Activated CD4-positive, alpha-beta T cell treated with anti-CD3 and anti-CD28 coated beads, Interleukin-2, amount 50 U/mL, for 16 hours (primary cell): ENCODE data around the gene PAPSS2.
A peak's percentile ranks its signal among the peaks of the same experiment; 100 is the strongest.
"Not testable (repeated sequence)": the region's sequence is repeated elsewhere in the genome, so short reads cannot be mapped to it uniquely, and the experiment has no call there.

Source experiments
- DNase-seq: peaks from one replicate; pipeline ENCODE4 v3.0.0-alpha.2; 2020

PAPSS2 gene

DNA sequence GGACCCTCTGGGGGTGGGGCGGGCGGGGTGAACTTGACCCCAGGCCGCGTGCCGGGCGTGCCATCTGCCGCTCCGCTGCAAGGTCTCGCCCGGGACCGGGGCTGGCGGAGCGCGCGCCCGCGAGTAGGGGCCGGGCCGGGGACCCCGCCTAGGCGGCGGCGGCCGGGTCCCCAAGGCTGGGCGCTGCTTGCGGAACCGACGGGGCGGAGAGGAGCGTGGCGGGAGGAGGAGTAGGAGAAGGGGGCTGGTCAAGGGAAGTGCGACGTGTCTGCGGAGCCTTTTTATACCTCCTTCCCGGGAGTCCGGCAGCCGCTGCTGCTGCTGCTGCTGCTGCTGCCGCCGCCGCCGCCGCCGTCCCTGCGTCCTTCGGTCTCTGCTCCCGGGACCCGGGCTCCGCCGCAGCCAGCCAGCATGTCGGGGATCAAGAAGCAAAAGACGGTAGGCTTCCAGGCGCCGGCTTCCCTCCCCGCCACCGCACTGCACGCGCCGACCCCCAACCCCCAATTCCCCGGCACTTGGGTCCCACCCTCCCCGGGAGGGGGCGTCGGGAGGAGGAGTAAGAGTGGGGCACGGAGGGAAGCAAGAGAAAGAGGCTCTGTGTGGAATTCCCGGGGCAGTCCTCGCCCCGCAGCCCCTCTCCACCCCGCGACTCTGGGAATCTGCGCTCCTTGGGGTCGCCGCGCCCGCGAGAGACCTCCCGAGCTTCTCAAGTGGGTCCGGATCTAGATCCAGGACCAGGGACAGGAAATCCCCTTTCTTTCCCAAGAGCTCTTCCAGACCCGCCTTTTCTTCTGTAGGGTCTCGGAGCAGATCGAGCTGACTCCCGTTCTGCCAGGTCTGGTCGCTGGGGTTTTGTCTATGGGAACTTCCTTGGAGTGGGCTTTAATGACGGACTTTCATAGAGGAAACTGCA, at the start of gene PAPSS2:
Gene PAPSS2 (plus strand): TSS at position 308 of the 913 bp plus-strand sequence. CDS start 104 bp downstream, at position 412.
- DNase-seq, result peak; percentile 26

- not testable (repeated sequence) for DNase-seq
These were observed 48.3 kb upstream of the PAPSS2 start for GRCh38 chr10:87611341-87611740.

GRCh38 chr10:87612115-87612514, 47.6 kb upstream of the PAPSS2 start:
- DNase-seq, result no peak

DNA sequence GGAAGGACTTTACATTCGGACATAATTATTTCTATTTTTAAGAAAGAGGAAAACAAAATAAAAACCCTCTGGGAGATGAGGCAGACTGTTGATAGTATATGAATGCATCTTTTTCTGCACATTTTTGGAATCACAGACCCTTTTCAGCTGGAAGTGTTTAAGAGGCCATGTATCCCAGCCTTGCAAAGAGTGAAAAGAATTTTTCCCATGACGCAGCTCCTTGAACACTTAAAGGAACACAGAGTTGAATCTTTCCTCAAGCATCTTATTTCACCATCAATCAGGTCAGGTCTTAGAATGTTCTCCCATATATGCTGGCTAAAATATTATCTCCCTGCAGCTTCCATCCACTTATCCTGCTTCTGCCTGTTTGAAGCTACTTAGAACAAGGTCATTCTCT, 45.9 kb upstream of the PAPSS2 start:
- DNase-seq, result no peak

GRCh38 chr10:87615856-87616255, 43.8 kb upstream of the PAPSS2 start:
- DNase-seq, result no peak

DNA sequence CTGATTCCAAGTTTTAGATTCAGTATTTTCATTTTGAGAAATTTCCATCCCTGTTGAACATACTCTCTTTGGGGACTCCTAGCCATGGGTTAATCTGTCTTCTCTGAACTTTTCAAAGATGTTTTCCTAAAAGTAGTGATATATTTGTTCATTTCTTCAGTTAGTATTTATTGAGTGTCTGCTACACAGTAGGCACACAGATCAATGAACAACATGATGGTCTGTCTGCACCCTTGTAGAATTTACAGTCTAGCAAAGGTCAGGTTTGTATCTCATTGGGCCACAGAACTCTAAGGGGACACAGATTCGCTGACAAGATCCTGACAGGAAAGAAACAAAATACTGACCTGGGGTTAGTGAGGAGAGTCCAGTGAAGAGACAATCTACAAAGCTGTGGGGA, 42.2 kb upstream of the PAPSS2 start:
- no peak for DNase-seq

DNA sequence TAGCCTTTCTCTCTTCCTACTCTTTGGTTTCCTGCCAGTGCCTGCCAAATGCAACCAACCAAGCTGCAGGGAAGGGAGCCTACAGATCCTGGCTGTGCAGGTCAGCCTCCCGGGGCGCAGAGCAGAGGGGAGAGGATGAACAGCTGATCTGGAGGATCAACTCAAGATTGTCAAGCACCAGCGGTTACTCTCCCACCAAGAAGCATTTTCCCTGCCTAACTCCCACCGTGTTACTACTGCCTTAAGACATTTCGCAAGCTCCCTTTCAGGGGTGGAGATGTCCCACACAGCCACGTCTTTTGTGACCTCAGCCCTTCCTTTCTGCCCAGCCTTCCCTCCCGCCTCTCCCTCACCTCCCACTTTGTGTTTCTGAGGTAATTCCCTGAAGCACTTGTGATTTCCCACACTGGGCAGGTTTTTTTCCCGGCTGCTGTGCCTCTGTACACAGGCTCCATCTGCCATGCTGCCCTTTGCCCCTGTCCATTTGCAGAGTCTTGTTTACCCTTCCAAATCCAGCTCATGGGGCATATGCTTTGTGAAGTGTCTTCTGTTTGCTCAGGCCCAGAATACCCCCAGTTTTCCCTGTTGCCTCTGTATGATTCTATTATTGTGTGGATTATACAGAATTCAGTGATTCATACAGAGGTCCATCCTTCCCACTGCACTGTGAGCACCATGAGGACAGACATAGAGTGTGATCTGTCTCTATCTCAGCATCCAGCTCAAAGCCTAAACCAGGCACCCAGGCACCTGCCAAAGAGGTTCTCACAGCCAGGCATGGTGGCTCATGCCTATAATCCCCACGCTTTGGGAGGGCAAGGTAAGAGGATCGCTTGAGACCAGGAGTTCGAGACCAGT, 40.9 kb upstream of the PAPSS2 start:
- no peak for DNase-seq

DNA sequence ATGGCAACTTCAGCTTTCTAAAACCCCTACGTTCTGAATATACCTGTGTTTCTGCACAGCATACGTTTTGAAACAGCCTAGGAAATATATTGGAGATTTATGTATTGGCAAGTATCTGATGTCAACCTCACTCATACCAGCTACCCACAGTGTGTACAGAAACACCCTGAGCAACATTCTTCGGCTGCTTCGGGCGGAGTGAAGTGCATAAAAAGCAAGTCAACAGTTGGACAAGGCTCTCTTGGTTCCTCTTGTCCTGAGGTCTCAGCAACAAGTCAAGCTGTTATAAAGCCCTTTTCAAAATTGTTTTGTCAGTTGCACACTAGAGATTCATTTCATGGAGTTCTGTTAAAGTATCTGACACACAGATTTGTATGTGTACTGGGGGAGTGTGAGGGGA, 40.0 kb upstream of the PAPSS2 start:
- DNase-seq, result no peak

DNA sequence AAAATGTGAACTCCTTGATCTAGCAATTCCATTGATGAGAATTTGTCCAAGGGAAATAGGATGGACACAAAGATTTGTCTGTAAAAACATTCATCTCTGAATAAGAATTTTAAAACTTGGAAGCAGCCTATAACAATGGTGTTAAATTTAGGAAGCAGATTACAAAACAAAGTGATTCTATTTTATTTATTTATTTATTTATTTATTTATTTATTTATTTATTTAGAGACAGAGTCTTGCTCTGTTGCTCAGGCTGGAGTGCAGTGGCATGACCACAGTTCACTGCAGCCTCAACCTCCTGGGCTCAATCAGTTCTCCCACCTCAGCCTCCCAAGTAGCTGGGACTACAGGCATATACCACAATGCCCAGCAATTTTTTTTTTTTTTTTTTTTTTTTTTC, 38.2 kb upstream of the PAPSS2 start:
- DNase-seq, result not testable (repeated sequence)

DNA sequence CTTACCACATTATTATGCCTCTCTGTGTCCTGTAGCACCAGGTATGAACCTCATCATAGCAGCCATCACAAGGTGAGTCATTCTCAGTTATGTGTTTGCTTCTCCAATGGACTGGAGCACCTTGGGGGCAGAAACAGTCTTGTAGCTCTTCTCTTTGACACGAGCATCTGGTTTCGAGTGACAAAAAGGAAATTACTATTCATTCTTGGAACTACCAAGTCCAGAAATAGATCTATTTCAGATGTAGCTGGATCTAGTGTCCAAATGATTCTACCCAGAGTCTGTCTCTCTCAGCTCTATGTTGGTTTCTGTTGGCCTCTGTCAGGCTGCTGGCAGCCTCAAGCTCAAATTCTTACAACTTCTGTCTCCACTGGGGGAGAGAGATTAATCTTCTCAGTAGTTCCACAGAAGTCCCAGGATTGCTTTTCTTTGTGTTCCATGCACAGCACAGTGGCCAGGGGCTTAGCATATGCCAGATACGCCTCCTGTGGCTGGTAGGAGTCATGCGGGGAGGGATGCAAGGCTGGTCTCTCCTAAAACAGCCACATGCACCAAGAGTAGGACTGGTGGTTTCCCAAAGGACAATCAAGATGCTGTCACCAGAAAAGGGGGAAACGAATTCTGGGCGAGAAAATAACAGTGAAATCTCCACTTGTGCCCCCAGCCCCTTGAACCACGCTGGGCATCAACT, 37.2 kb upstream of the PAPSS2 start:
- peak; percentile 2 for DNase-seq

DNA sequence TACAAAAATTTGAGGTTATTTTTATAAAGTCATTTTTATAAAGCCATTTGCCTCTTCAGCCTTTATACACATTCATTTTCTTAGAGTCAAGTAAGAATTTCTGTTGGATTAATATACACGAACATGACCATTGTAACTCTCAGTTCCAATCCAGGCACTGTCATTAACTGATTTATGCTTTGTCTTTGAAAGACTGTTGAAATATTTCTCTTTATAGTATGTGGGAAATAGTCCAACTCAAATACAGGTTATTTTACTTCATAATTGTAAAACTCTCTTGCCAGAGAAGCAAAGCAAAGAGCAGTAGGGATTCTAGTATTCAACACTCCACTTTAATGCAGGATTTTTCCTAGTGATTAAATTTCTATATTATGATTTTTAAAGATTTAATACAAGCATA, 36.5 kb upstream of the PAPSS2 start:
- DNase-seq, result no peak

- DNase-seq, result no peak
These were observed 34.0 kb upstream of the PAPSS2 start for GRCh38 chr10:87625661-87626060.

- DNase-seq, result no peak
These were observed 33.2 kb upstream of the PAPSS2 start for GRCh38 chr10:87626422-87626892.

DNA sequence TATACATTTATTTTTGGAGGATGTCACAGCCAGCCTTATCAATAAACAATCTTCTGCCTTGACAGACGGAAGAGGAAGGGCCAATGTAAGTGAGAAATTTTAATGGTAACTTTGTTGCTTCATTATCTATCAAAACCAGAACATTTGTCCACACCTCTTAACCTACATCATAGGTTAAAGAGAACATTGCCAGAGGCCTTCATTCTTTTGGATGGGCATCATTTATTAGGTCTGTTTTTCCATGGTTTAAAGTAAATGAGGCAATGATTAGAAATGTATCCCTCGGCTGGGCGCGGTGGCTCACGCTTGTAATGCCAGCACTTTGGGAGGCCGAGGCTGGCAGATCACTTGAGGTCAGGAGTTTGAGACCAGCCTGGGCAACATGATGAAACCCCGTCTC, 29.5 kb upstream of the PAPSS2 start:
- no peak for DNase-seq

- no peak for DNase-seq
These were observed 27.2 kb upstream of the PAPSS2 start for GRCh38 chr10:87632454-87632853.

GRCh38 chr10:87634311-87634710, 25.4 kb upstream of the PAPSS2 start:
- DNase-seq, result no peak

DNA sequence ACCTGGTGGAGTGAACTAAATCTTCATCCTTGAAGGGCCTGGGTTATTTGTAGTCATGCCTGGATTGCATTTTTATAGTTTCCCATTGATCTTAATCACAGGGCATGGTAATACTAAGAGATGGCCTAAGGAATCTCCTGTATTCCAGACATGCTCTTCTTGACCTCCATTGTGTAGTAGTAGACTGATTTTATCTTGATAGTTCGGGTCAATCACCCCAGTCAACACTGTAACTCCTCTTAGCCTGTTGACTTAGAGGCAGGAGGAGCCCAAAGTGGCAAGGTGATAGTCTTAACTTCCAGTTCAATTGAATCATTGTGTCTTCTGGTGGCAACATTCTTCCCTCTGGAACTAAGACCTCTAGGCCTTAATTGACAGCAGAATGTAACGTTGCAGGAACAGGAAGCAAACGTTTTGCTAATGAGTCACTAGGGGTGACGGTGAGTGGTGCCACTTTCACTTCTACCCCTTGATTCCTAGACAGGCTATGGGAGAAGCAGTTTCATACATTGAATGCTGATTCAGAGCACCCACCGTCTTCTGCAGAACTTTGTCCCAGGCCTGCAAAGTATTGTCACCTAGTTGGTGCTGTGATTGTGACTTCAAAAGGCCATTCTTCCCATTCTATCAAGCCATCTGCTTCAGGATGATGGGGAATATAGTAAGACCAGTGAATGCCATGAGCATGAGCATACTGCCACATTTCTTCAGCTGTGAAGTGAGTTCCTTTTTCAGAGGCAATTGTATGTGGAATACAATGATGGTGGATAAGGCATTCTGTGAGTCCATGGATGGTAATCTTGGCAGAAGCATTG, 24.0 kb upstream of the PAPSS2 start:
- DNase-seq, result peak; percentile 83

DNA sequence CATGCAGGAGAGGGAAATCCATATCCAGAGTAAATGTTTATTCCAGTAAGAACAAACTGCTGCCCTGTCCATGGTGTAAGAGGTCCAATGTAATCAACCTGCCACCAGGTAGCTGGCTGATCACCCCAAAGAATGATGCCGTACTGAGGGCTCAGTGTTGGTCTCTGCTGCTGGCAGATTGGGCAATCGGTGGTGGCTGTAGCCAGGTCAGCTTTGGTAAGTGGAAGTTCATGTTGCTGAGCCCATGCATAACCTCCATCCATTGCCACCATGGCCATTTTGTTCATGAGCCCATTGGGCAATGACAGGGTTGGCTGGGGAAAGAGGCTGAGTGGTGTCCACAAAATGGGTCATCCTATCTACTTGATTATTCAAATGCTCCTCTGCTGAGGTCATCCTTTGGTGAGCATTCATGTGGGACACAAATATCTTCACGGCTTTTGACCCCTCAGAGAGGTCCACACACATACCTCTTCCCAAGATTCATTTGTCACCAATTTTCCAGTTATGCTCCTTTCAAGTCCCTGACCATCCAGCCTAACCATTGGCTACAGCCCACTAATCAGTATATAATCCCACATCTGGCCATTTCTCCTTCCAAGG, 23.3 kb upstream of the PAPSS2 start:
- DNase-seq, result no peak

- DNase-seq, result no peak
These were observed 20.2 kb upstream of the PAPSS2 start for GRCh38 chr10:87639493-87639892.

DNA sequence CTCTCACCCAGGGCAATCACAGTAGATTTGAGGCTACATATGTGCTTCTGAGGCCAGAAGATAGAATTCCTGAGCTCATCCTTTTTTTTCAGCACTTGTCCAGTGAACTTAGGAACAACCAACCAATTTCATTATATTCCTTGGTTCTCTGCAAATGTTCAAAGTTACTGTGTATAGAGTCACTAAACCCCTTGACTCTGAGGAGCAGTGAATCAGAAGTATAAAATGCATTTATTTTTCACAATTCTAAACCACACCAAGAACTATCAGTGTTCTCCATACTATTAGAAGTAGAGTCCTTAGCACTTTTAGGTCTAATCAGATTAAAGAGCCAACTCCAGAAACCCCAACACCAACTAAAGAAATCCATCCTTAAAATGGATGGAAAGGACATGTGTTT, 19.6 kb upstream of the PAPSS2 start:
- no peak for DNase-seq

DNA sequence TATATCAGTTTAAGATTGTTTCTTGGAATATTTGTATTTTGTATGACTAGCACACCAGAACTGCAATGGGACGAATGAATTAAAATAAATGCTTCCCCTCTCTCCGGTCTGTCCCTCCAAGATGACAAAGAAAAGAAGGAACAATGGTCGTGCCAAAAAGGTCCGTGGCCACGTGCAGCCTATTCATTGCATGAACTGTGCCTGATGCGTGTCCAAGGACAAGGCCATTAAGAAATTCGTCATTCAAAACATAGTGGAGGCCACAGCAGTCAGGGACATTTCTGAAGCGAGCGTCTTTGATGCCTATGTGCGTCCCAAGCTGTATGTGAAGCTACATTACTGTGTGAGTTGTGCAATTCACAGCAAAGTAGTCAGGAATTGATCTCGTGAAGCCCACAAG, 17.2 kb upstream of the PAPSS2 start:
- DNase-seq, result no peak

DNA sequence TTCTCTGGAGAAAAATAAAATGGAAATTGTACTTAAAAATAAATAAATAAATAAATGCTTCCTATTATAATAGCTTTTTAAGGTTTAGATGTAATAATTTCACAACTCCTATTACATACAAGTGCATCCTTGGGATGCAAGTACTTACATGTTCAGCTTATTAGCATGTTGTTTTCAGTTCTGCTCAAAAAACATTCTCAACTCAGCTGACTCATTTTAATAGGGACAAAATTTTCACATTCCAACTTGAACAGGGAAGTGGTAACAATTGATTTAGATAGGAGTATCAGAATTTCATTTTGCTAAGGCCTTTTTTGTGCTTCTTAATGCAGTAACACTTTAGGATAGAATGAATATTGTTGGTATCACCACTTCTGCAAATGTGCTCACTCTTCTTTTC, 16.7 kb upstream of the PAPSS2 start:
- no peak for DNase-seq
